ENCODE data around the gene ARHGEF26. TPM values are rescaled to one million over a fixed set of nuclear protein-coding genes. Genes with fewer than 3 reads are reported as not detected.

Gene ARHGEF26
- total RNA-seq, 1 donor from 2014 or later, result 1.4 TPM

- DNase-seq, result no peak
- ATAC-seq, result no peak
- intact Hi-C loops (cut with micrococcal nuclease), result no loop called here
Measured at GRCh38 chr3:154184582-154184981, 63.4 kb downstream of the ARHGEF26 start.

- ATAC-seq (no peak), DNase-seq (no peak)
- intact Hi-C loops (cut with micrococcal nuclease), result no loop called here
Measured at GRCh38 chr3:154188437-154188836, 67.2 kb downstream of the ARHGEF26 start.

DNA sequence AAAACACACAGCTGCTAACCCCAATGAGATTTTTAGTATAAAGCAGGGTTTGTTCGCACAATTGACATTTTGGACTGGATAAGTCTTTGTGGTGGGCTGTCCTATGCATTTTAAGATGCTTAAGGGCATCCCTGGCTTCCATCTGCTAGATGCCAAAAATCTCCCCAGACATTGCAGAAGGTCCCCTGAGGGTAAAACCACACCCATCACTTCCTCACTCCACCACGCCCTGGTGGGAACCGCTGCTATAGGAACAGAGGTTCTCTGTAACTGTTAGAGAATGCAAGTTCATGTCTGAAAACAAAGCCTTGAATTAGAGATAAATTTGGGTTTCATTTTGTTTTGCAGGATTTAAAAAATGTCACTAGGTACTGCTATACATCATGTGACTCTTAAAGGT is 67.7 kb downstream of the ARHGEF26 start:
- ATAC-seq (no peak), DNase-seq (no peak)
- intact Hi-C loops (cut with micrococcal nuclease), result no loop called here

- DNase-seq, result no peak
Measured at GRCh38 chr3:154191520-154191919, 70.3 kb downstream of the ARHGEF26 start.

GRCh38 chr3:154192225-154192624 is 71.0 kb downstream of the ARHGEF26 start:
- no peak for ATAC-seq
- intact Hi-C loops (cut with micrococcal nuclease), result no loop called here
- no peak for DNase-seq

More at GRCh38 chr3:154191520-154191919, 70.3 kb downstream of the ARHGEF26 start:
- ATAC-seq, result no peak
- intact Hi-C loops (cut with micrococcal nuclease), result no loop called here

DNA sequence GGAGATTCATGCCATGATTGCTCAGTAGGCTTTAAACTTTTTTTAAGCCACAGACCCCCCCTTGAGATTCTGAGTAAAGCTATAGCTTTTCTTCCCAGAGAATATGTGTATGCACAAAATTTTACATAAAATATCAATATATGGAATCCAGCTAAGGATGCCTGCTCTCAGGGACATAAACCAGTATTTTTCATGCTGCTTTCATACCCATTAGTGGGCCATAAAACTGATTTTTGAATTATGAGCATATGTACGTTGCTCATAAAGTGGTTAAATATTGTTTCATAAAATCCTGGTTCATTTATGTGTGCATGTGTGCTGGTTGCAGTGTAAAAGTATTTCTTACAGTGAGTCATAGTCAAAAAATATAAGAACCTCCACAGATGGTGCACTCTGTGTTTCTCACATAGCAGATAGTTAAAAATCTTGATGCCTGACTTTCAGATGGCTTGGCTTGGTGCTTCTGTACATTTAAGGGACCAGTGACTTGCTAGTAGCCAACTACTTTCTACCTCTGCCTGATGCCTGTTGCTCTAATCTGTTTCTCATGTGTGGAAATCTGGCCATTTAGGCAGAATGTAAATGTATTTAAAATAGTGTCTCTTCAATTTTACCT is 71.9 kb downstream of the ARHGEF26 start:
- ATAC-seq (no peak), DNase-seq (no peak)
- intact Hi-C loops (cut with micrococcal nuclease), result no loop called here

DNA sequence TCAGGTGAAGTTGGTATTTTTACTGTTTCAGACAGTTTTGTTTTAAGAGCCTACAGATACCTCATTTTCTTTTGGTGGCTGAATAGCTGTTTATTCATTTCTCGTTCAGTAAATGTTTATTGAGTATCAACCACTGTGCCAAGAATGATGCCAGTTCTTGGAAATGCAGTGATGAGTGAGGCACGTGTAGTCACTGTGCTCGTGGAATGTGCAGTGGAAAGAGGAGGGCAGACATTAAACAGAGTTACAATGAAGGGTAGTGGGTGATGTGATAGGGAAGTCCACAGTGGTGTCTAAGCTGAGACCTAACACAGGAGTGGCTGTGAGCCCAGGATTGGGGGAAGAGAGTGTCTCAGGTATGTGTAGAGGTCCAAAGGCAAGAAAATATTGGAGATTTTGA is 73.7 kb downstream of the ARHGEF26 start:
- intact Hi-C loops (cut with micrococcal nuclease), result no loop called here
- no peak for DNase-seq
- ATAC-seq, result no peak

DNA sequence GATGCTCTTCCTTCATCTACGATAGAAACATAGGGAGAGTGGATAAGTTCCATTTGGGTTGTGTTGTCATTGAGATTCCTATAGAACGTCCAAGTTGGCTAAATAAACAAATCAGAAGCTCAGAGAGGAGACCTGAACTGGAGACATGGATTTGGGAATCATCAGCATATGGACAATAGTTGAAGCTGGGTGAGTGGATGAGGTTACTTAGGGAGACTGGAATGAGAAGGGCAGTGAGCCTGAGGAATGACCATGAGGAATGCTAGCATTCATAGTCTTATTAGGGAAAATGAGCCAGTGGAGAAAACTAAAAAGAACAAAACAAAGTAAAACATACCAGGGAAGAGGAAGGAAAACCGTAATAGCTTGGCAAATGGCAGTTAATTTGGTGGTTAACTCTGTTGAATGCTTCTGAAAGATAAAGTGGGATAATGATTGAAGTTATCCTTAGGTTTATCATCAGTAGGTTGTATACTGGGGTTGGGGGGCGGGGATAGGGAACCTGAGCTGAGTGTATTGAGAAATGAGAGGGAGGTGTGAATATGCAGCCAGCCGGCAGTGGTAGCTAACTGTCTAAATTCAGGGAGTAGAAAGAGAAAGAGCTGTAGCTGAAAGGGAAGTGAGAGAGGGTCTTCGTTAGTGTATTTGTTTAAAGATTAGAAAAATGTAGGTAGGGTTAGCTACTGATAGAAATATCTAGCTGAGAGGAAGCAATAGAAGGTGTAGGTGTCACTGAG is 74.6 kb downstream of the ARHGEF26 start:
- intact Hi-C loops (cut with micrococcal nuclease), result no loop called here
- ATAC-seq, result no peak
- DNase-seq, result no peak

DNA sequence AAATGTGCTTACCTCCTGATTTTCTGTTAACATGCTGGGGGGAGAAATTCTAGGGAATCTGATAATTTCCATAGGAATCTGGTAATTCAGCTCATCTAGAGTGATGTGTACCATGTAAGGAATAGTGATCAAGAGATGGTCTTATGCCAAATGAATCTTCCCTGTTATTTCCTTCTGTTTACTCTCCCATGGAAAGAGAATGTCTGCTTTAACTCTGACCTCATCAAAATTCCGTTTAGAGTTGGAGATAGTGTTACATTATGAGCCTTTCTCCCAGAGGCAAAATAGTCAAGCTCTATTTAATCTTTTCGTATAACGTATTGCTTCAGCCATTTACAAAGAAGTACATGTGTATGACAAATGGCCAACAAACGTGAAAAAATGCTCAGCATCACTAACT is 76.6 kb downstream of the ARHGEF26 start:
- DNase-seq (no peak), ATAC-seq (no peak)
- intact Hi-C loops (cut with micrococcal nuclease), result no loop called here

GRCh38 chr3:154209499-154209898 is 88.3 kb downstream of the ARHGEF26 start:
- ATAC-seq (no peak), DNase-seq (no peak)
- intact Hi-C loops (cut with micrococcal nuclease), result no loop called here

- ATAC-seq (no peak), DNase-seq (no peak)
- intact Hi-C loops (cut with micrococcal nuclease), result no loop called here
Measured at GRCh38 chr3:154210986-154211385, 89.8 kb downstream of the ARHGEF26 start.

DNA sequence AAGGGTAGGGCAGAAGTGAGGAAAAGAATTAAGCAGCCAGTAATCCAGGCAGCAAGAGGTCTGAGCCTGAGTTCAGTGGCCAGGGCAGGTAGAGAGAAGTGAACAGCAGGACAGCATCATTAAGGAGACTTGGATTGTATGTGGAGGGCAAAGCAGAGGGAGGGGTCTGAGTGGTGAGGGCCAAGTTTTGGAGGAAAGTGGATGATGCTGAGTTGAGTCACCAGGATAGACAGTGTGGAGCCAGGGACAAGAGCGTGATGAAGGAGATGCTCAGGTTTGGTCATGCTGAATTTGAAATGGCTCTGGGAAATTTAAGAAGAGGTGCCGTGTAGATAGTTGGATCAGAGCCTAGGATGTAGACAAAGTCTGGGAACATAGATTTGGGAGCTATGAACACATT is 93.1 kb downstream of the ARHGEF26 start:
- ATAC-seq (no peak), DNase-seq (no peak)
- intact Hi-C loops (cut with micrococcal nuclease), result no loop called here

GRCh38 chr3:154217671-154218070 is 96.5 kb downstream of the ARHGEF26 start:
- intact Hi-C loops (cut with micrococcal nuclease), result no loop called here
- DNase-seq (no peak), ATAC-seq (no peak)

GRCh38 chr3:154218728-154219127 is 97.5 kb downstream of the ARHGEF26 start:
- ATAC-seq (no peak), DNase-seq (no peak)
- intact Hi-C loops (cut with micrococcal nuclease), result no loop called here

DNA sequence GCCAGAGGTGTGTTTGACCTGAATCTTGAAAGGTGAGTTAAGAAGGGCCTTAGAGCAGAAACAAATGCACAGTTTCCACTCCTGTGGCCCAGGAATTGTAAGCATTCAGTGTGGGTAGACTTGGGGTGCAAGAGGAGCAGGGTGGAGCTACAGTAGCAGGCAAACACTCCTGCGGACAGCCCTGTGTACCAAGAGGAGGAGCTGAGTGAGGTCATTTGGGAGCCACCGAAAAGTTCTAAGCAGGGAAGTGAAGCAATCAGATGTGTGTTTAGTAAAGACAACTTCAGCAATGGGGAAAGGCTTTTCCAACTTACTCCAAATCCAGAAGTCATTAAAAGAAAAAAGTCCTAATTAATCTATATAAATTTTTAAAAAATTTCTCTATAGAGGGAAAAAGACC is 99.3 kb downstream of the ARHGEF26 start:
- no peak for DNase-seq
- ATAC-seq, result no peak
- intact Hi-C loops (cut with micrococcal nuclease), result no loop called here

DNA sequence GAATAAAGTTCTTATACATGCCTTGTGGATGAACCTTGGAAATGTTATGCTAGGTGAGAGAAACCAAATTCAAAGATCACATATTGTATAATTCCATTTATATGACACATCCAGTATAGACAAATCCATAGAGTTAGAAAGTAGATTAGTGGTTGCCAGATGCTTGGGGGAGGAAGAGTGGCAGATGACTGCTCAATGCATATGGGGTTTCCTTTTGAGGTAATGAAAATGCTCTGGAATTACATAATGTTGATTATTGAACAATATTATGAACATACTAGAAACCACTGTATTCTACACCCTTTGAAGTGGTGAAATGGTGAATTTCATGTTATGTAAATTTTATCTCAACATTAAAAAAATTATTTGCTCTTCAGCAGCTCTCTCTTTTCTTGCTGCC is 102.3 kb downstream of the ARHGEF26 start:
- DNase-seq (no peak), ATAC-seq (no peak)
- intact Hi-C loops (cut with micrococcal nuclease), result no loop called here

- ATAC-seq, result no peak
- DNase-seq, result no peak
Measured at GRCh38 chr3:154224366-154224765, 103.2 kb downstream of the ARHGEF26 start.

GRCh38 chr3:154224866-154225265 is 103.7 kb downstream of the ARHGEF26 start:
- intact Hi-C loops (cut with micrococcal nuclease), result no loop called here
- no peak for DNase-seq
- no peak for ATAC-seq

More at GRCh38 chr3:154224366-154224765, 103.2 kb downstream of the ARHGEF26 start:
- intact Hi-C loops (cut with micrococcal nuclease), result no loop called here

GRCh38 chr3:154225536-154225935 is 104.3 kb downstream of the ARHGEF26 start:
- no peak for DNase-seq
- no peak for ATAC-seq
- intact Hi-C loops (cut with micrococcal nuclease), result no loop called here

DNA sequence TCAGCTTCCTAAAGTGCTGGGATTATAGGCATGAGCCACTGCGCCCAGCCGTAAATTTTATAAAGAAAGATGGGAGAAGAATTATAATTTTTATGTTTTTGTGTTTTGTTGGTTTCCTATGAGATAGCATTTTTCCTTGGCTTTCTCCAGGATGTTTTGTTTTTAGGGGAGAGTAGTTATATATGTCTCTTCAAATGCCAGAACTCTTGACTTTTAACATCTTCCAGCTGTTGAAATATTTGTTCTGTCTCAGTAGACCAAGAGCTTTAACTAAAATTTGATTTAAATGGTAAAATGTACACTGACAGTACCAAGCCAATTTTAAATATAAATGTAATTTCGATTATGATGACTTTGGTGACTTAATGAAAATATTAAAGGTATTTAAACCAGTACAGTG is 106.3 kb downstream of the ARHGEF26 start:
- ATAC-seq (no peak), DNase-seq (no peak)
- intact Hi-C loops (cut with micrococcal nuclease), result no loop called here

DNA sequence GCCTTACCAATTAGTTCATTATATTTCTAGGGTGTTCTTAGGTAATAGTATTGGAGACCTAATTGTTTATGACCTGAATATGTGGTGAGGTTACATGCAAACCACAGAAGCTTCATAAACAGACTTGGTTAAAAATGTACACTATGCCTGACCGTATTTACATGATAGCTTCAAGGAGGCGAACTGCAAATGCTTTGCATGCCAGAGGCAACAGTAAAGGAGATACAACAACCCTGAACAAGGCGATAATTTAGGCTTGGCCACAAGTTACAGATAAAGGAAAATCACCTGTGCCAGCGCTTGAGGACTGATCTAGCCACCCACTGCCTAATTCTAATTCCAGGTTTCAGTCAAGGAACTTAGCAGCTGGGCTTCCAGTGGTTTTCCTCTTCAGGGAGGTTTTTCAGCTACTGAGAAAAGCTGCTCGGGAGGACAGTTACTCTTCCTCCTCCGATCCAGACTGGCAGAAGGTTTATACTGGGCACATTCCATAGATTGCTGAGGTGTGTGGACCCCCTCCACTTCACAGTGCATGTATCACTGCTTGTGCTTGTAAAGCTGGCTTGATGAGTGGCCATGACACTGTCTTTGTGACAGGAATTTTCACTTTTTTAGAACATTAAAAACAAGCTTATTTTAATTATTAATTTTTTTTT is 107.5 kb downstream of the ARHGEF26 start:
- ATAC-seq (no peak), DNase-seq (no peak)
- intact Hi-C loops (cut with micrococcal nuclease), result no loop called here

Data from left ventricle myocardium superior (tissue), 1 donor.